ENCODE measurements around the gene ARSB.

Gene ARSB

GRCh38 chr5:78801413-78801812 lies 183.7 kb downstream of the ARSB start:
- no peak overlapping the region for H2BK12ac ChIP-seq (ENCODE audit: low read length in 2 of 2)
- no peaks in the 10 kb centered on the region for H3K9me3 ChIP-seq (ENCODE audit: control insufficient read depth, low read length)
- peak overlapping the region in 1 of 2 experiments; percentile 62 for H3K14ac ChIP-seq (ENCODE audit: low read length in 2 of 2)
- no peak overlapping the region for H3K4me3 ChIP-seq (ENCODE audit: insufficient read depth in 1 of 2, low read depth in 1 of 2, low read length in 2 of 2)
- H3K23ac ChIP-seq (ENCODE audit: low read length in 2 of 2): no peak overlapping the region
- H2BK5ac ChIP-seq (ENCODE audit: low read depth, low read length, poor library complexity, severe bottlenecking): no peak overlapping the region
- H3K9ac ChIP-seq (ENCODE audit: low read length): no peak overlapping the region
- H3K79me1 ChIP-seq (replicated peaks; ENCODE audit: low read length, poor library complexity, severe bottlenecking): peaks cover 3% of the 10 kb centered on the region
- H2AFZ ChIP-seq (ENCODE audit: low read depth, low read length): no peak overlapping the region
- H4K91ac ChIP-seq (ENCODE audit: low read length): no peak overlapping the region
- DNase-seq: no peak
- peaks cover 0 to 4% of the 10 kb centered on the region in 2 experiments for H3K36me3 ChIP-seq (ENCODE audit: control insufficient read depth in 1 of 2, insufficient read depth in 2 of 2, low read depth in 1 of 2, low read length in 2 of 2)
- no peak overlapping the region for H3K4ac ChIP-seq (ENCODE audit: low read depth in 1 of 2, low read length in 2 of 2)
- no peaks in the 10 kb centered on the region for H3K27me3 ChIP-seq (ENCODE audit: control insufficient read depth in 1 of 2, insufficient read depth in 1 of 2, low read length in 2 of 2)
- peak overlapping the region in 1 of 2 experiments; percentile 41 for H3K18ac ChIP-seq (ENCODE audit: low read depth in 1 of 2, low read length in 2 of 2)
- WGBS: 97% methylated on average over 8 of the region's 8 CpGs
- peaks cover 9% of the 10 kb centered on the region for H3K4me1 ChIP-seq (ENCODE audit: control insufficient read depth, insufficient read depth, low read depth, low read length)
- no peak overlapping the region for H3K4me2 ChIP-seq (ENCODE audit: low read length, poor library complexity, severe bottlenecking)
- no peak overlapping the region for H4K8ac ChIP-seq (ENCODE audit: low read length)
- H2AK5ac ChIP-seq (ENCODE audit: low read length, severe bottlenecking): peak overlapping the region; percentile 18
- no peak overlapping the region for H2BK120ac ChIP-seq (ENCODE audit: low read depth, low read length)
- no peak overlapping the region for H2BK15ac ChIP-seq (ENCODE audit: low read depth, poor library complexity, severe bottlenecking)
- no peak overlapping the region for H3K27ac ChIP-seq (ENCODE audit: low read length, poor library complexity, severe bottlenecking)

GRCh38 chr5:78799266-78800017 lies 185.7 kb downstream of the ARSB start:
- 59% methylated on average over 4 of the region's 6 CpGs for WGBS
- Histone ChIP-seq H2BK5ac (ENCODE audit: low read depth, low read length, poor library complexity, severe bottlenecking) (peak overlapping the region; percentile 50), H4K91ac (ENCODE audit: low read length) (no peak overlapping the region), H2AK5ac (ENCODE audit: low read length, severe bottlenecking) (peak overlapping the region; percentile 2), H3K4me1 (ENCODE audit: control insufficient read depth, insufficient read depth, low read depth, low read length) (peaks cover 11% of the 10 kb centered on the region), H3K4me3 (ENCODE audit: insufficient read depth in 1 of 2, low read depth in 1 of 2, low read length in 2 of 2) (no peak overlapping the region), H3K18ac (ENCODE audit: low read depth in 1 of 2, low read length in 2 of 2) (no peak overlapping the region), H3K79me1 (replicated peaks; ENCODE audit: low read length, poor library complexity, severe bottlenecking) (peaks cover 6% of the 10 kb centered on the region), H3K9me3 (ENCODE audit: control insufficient read depth, low read length) (no peaks in the 10 kb centered on the region), H3K27me3 (ENCODE audit: control insufficient read depth in 1 of 2, insufficient read depth in 1 of 2, low read length in 2 of 2) (no peaks in the 10 kb centered on the region), H4K8ac (ENCODE audit: low read length) (no peak overlapping the region), H3K4me2 (ENCODE audit: low read length, poor library complexity, severe bottlenecking) (no peak overlapping the region), H2BK15ac (ENCODE audit: low read depth, poor library complexity, severe bottlenecking) (no peak overlapping the region), H3K14ac (ENCODE audit: low read length in 2 of 2) (no peak overlapping the region), H2BK120ac (ENCODE audit: low read depth, low read length) (no peak overlapping the region), H3K27ac (ENCODE audit: low read length, poor library complexity, severe bottlenecking) (no peak overlapping the region), H3K9ac (ENCODE audit: low read length) (no peak overlapping the region), H2BK12ac (ENCODE audit: low read length in 2 of 2) (peak overlapping the region in 1 of 2 experiments; percentile 47), H2AFZ (ENCODE audit: low read depth, low read length) (no peak overlapping the region), H3K23ac (ENCODE audit: low read length in 2 of 2) (no peak overlapping the region), H3K4ac (ENCODE audit: low read depth in 1 of 2, low read length in 2 of 2) (no peak overlapping the region), H3K36me3 (ENCODE audit: control insufficient read depth in 1 of 2, insufficient read depth in 2 of 2, low read depth in 1 of 2, low read length in 2 of 2) (peaks cover 0 to 4% of the 10 kb centered on the region in 2 experiments)
- peak; percentile 57 for DNase-seq

- Histone ChIP-seq H3K27ac (ENCODE audit: low read length, poor library complexity, severe bottlenecking) (no peak overlapping the region), H3K79me1 (replicated peaks; ENCODE audit: low read length, poor library complexity, severe bottlenecking) (peaks cover 6% of the 10 kb centered on the region), H2BK12ac (ENCODE audit: low read length in 2 of 2) (no peak overlapping the region), H3K9me3 (ENCODE audit: control insufficient read depth, low read length) (no peaks in the 10 kb centered on the region), H3K27me3 (ENCODE audit: control insufficient read depth in 1 of 2, insufficient read depth in 1 of 2, low read length in 2 of 2) (no peaks in the 10 kb centered on the region), H3K9ac (ENCODE audit: low read length) (no peak overlapping the region), H4K91ac (ENCODE audit: low read length) (no peak overlapping the region), H3K4me3 (ENCODE audit: insufficient read depth in 1 of 2, low read depth in 1 of 2, low read length in 2 of 2) (no peak overlapping the region), H2AK5ac (ENCODE audit: low read length, severe bottlenecking) (peak overlapping the region; percentile 12), H3K18ac (ENCODE audit: low read depth in 1 of 2, low read length in 2 of 2) (no peak overlapping the region), H3K36me3 (ENCODE audit: control insufficient read depth in 1 of 2, insufficient read depth in 2 of 2, low read depth in 1 of 2, low read length in 2 of 2) (peaks cover 0 to 4% of the 10 kb centered on the region in 2 experiments), H2BK15ac (ENCODE audit: low read depth, poor library complexity, severe bottlenecking) (peak overlapping the region; percentile 58), H4K8ac (ENCODE audit: low read length) (no peak overlapping the region), H2BK120ac (ENCODE audit: low read depth, low read length) (no peak overlapping the region), H3K4me1 (ENCODE audit: control insufficient read depth, insufficient read depth, low read depth, low read length) (peaks cover 11% of the 10 kb centered on the region), H3K14ac (ENCODE audit: low read length in 2 of 2) (no peak overlapping the region), H2BK5ac (ENCODE audit: low read depth, low read length, poor library complexity, severe bottlenecking) (no peak overlapping the region), H3K4ac (ENCODE audit: low read depth in 1 of 2, low read length in 2 of 2) (no peak overlapping the region), H3K23ac (ENCODE audit: low read length in 2 of 2) (no peak overlapping the region), H3K4me2 (ENCODE audit: low read length, poor library complexity, severe bottlenecking) (no peak overlapping the region), H2AFZ (ENCODE audit: low read depth, low read length) (no peak overlapping the region)
- WGBS: 78% methylated on average over 2 of the region's 3 CpGs
- no peak for DNase-seq
Measured at GRCh38 chr5:78798673-78799029, 186.5 kb downstream of the ARSB start.

GRCh38 chr5:78797936-78798672 lies 187.0 kb downstream of the ARSB start:
- no peak overlapping the region for H3K18ac ChIP-seq (ENCODE audit: low read depth in 1 of 2, low read length in 2 of 2)
- peaks cover 0 to 4% of the 10 kb centered on the region in 2 experiments for H3K36me3 ChIP-seq (ENCODE audit: control insufficient read depth in 1 of 2, insufficient read depth in 2 of 2, low read depth in 1 of 2, low read length in 2 of 2)
- no peak overlapping the region for H3K4ac ChIP-seq (ENCODE audit: low read depth in 1 of 2, low read length in 2 of 2)
- H2BK120ac ChIP-seq (ENCODE audit: low read depth, low read length): peak overlapping the region; percentile 44
- H4K8ac ChIP-seq (ENCODE audit: low read length): peak overlapping the region; percentile 28
- no peak overlapping the region for H3K9ac ChIP-seq (ENCODE audit: low read length)
- H3K4me3 ChIP-seq (ENCODE audit: insufficient read depth in 1 of 2, low read depth in 1 of 2, low read length in 2 of 2): no peak overlapping the region
- no peak overlapping the region for H4K91ac ChIP-seq (ENCODE audit: low read length)
- H3K79me1 ChIP-seq (replicated peaks; ENCODE audit: low read length, poor library complexity, severe bottlenecking): peaks cover 6% of the 10 kb centered on the region
- peak; percentile 48 for DNase-seq
- no peak overlapping the region for H3K4me2 ChIP-seq (ENCODE audit: low read length, poor library complexity, severe bottlenecking)
- no peak overlapping the region for H2BK5ac ChIP-seq (ENCODE audit: low read depth, low read length, poor library complexity, severe bottlenecking)
- no peak overlapping the region for H3K23ac ChIP-seq (ENCODE audit: low read length in 2 of 2)
- H2AK5ac ChIP-seq (ENCODE audit: low read length, severe bottlenecking): peak overlapping the region; percentile 78
- no peaks in the 10 kb centered on the region for H3K9me3 ChIP-seq (ENCODE audit: control insufficient read depth, low read length)
- H2AFZ ChIP-seq (ENCODE audit: low read depth, low read length): no peak overlapping the region
- H2BK15ac ChIP-seq (ENCODE audit: low read depth, poor library complexity, severe bottlenecking): no peak overlapping the region
- H3K27ac ChIP-seq (ENCODE audit: low read length, poor library complexity, severe bottlenecking): no peak overlapping the region
- no peak overlapping the region for H2BK12ac ChIP-seq (ENCODE audit: low read length in 2 of 2)
- H3K27me3 ChIP-seq (ENCODE audit: control insufficient read depth in 1 of 2, insufficient read depth in 1 of 2, low read length in 2 of 2): no peaks in the 10 kb centered on the region
- H3K4me1 ChIP-seq (ENCODE audit: control insufficient read depth, insufficient read depth, low read depth, low read length): peaks cover 11% of the 10 kb centered on the region
- 96% methylated on average over 4 of the region's 8 CpGs for WGBS
- H3K14ac ChIP-seq (ENCODE audit: low read length in 2 of 2): no peak overlapping the region
